ENCODE results near the gene MYRF. TPM values are rescaled to one million over a fixed set of nuclear protein-coding genes. Genes with fewer than 3 reads are reported as not detected.
A peak's percentile ranks its signal among the peaks of the same experiment; 100 is the strongest.

The MYRF gene
- total RNA-seq, 1 donor from 2014 or later = 62.1 TPM

DNA sequence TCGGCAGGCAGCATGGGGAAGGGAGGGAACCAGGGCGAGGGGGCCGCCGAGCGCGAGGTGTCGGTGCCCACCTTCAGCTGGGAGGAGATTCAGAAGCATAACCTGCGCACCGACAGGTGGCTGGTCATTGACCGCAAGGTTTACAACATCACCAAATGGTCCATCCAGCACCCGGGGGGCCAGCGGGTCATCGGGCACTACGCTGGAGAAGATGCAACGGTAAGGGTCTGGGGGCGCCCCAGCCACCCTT lies 75.9 kb downstream of the MYRF start:
- no peaks in the 10 kb centered on the region for H3K9me3 Mint-ChIP-seq
- DNase-seq (ENCODE audit: extremely low spot score, unreplicated experiment) = no peak
- H3K27ac Mint-ChIP-seq = peak overlapping the region; percentile 88
- TF ChIP-seq, protein P1, sequence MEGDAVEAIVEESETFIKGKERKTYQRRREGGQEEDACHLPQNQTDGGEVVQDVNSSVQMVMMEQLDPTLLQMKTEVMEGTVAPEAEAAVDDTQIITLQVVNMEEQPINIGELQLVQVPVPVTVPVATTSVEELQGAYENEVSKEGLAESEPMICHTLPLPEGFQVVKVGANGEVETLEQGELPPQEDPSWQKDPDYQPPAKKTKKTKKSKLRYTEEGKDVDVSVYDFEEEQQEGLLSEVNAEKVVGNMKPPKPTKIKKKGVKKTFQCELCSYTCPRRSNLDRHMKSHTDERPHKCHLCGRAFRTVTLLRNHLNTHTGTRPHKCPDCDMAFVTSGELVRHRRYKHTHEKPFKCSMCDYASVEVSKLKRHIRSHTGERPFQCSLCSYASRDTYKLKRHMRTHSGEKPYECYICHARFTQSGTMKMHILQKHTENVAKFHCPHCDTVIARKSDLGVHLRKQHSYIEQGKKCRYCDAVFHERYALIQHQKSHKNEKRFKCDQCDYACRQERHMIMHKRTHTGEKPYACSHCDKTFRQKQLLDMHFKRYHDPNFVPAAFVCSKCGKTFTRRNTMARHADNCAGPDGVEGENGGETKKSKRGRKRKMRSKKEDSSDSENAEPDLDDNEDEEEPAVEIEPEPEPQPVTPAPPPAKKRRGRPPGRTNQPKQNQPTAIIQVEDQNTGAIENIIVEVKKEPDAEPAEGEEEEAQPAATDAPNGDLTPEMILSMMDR (conservative IDR thresholded peaks at IDR 0.05) = no peak
- H3K27me3 Mint-ChIP-seq = no peaks in the 10 kb centered on the region
- H3K36me3 Mint-ChIP-seq = no peaks in the 10 kb centered on the region
- peaks cover 36% of the 10 kb centered on the region for H3K4me1 Mint-ChIP-seq (ENCODE audit: unreplicated experiment)
- peak overlapping the region; percentile 94 for H3K4me3 Mint-ChIP-seq

- TF ChIP-seq, protein P1 (conservative IDR thresholded peaks at IDR 0.05) = peak; percentile 67
- no peaks in the 10 kb centered on the region for H3K27me3 Mint-ChIP-seq
- no peaks in the 10 kb centered on the region for H3K9me3 Mint-ChIP-seq
- peak overlapping the region; percentile 88 for H3K27ac Mint-ChIP-seq
- peak overlapping the region; percentile 94 for H3K4me3 Mint-ChIP-seq
- H3K36me3 Mint-ChIP-seq = peaks cover 5% of the 10 kb centered on the region
- H3K4me1 Mint-ChIP-seq (ENCODE audit: unreplicated experiment) = peaks cover 42% of the 10 kb centered on the region
- no peak for DNase-seq (ENCODE audit: extremely low spot score, unreplicated experiment)
These were observed 76.4 kb downstream of the MYRF start for GRCh38 chr11:61828629-61829407.

- TF ChIP-seq, protein P1 (conservative IDR thresholded peaks at IDR 0.05) = no peak
- peaks cover 8% of the 10 kb centered on the region for H3K36me3 Mint-ChIP-seq
- no peaks in the 10 kb centered on the region for H3K9me3 Mint-ChIP-seq
- H3K27me3 Mint-ChIP-seq = no peaks in the 10 kb centered on the region
- peak overlapping the region; percentile 88 for H3K27ac Mint-ChIP-seq
- no peak for DNase-seq (ENCODE audit: extremely low spot score, unreplicated experiment)
- H3K4me1 Mint-ChIP-seq (ENCODE audit: unreplicated experiment) = peaks cover 46% of the 10 kb centered on the region
- H3K4me3 Mint-ChIP-seq = peak overlapping the region; percentile 94
These were observed 77.4 kb downstream of the MYRF start for GRCh38 chr11:61829806-61830205.

GRCh38 chr11:61830237-61831105 lies 78.0 kb downstream of the MYRF start:
- TF ChIP-seq, protein P1 (conservative IDR thresholded peaks at IDR 0.05) = no peak
- Mint-ChIP-seq H3K36me3 (peaks cover 8% of the 10 kb centered on the region), H3K9me3 (no peaks in the 10 kb centered on the region), H3K27me3 (no peaks in the 10 kb centered on the region), H3K4me3 (peak overlapping the region; percentile 94), H3K27ac (no peak overlapping the region), H3K4me1 (ENCODE audit: unreplicated experiment) (peaks cover 50% of the 10 kb centered on the region)
- DNase-seq (ENCODE audit: extremely low spot score, unreplicated experiment) = no peak

DNA sequence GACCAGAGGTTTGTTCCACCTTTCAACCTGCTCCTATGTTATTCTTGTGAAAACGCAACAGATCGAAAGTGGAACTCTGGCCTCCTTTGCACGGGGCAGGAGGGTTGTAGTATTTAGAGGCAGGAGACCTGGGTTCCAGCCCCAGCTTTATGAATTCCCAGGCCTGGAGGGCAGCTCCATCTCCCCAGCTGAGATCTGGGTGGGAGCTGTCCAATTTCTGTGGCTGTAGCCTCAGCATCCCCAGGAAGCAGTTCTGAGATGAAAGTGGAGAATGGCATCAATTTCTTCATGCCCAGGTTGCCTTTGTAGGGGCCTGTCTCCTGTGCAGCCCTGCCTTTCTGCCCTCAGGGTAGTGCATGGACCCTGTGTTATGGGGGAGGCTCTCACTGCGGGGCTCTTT lies 79.8 kb downstream of the MYRF start:
- Mint-ChIP-seq H3K27ac (no peak overlapping the region), H3K27me3 (no peaks in the 10 kb centered on the region), H3K9me3 (no peaks in the 10 kb centered on the region), H3K4me3 (peak overlapping the region; percentile 72), H3K36me3 (peaks cover 8% of the 10 kb centered on the region), H3K4me1 (ENCODE audit: unreplicated experiment) (peaks cover 39% of the 10 kb centered on the region)
- TF ChIP-seq, protein P1 (conservative IDR thresholded peaks at IDR 0.05) = no peak
- DNase-seq (ENCODE audit: extremely low spot score, unreplicated experiment) = no peak

All from type B pancreatic cell (in vitro differentiated cells).